Activated T-helper 1 cell treated with Interleukin-2 at 50 U/mL for 16 hours (primary cell): ENCODE results near the gene ALG3.
A peak's percentile ranks its signal among the peaks of the same experiment; 100 is the strongest.

Experiments used
- DNase-seq: peaks from one replicate; pipeline ENCODE4 v3.0.0-alpha.2; 2020; ENCODE audit warnings: low read depth

ALG3 gene

DNA sequence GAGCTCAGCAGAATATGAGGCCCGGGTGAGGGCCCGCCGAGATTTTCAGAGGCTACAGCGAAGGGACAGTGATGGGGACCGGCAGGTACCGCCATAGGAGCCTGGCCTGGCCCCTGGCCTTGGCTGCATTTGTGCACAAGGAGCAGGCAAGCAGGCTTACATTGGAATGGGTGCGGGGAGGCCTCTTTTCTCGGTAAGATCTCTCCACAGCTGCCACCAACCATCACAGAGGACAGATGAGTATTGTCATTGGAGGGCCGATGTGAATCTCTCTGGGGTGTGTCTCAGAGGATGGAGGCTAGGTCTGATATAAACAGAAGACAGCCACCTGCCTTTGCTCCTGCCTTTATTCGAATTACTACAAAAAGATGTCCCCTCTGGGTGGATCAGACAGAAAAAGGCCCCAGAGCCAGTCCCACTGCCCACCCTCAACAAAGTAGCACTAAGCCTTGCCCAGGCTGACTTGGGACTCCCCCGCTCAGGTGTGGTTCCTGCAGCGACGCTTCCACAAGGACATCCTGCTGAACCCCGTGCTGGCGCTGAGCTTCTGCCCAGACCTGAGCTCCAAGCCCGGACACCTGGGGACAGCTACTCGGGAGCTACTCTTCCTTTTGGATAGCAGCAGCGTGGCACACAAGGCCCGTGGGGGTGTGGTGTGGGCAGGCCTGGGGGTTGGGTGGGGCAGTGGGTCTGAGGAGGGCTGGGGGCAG, 13.9 kb downstream of the ALG3 start:
- no peak for DNase-seq

DNA sequence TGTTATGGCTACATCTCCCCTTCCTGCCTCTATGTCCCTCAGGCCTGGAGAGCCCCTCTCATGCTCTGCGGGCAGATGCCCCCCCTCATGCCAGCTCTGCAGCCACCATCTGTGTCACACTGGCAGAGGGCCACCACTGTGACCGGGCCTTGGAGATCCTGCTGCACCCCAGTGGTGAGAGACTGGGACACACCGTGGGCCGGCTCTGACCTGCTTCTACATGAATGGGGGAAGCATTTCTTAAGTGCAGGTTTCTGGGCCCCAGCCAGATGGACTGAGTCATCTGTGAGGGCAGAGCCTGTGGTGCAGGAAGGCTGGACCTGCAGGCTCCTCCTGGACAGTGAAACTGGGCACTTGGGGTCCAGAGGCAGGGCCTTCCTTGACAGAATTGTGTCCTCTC, 14.5 kb downstream of the ALG3 start:
- DNase-seq, result no peak

DNA sequence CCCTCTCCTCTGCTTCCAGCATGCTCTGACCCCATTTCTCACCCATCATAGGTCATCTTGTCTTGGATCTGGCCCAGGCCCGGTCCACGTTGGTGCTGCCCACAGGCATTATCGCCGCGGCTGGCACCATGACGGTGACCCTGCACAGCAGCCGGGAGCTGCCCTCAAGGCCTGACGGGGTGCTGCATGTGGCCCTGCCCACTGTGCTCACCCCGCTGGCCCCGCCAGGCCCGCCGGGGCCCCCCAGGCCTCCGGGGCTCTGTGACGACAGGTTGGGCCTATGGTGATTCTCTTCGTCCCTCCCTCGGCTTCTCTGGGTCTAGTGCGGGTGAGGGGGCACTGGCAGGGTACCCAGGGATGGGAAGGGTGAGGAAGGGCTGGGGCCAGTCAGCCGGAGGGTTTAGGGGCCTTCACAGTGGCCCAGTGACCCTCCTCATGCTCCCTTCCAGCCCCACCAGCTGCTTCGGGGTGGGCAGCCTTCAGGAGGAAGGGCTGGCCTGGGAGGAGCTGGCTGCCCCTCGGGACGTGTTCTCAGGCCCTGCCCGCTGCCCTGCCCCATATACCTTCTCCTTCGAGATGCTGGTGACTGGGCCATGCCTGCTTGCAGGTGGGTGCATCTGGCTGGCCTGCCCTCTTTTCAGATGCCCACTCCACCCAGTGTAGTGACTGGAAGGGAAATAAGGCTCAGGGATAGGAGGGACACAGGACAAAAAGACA, 15.5 kb downstream of the ALG3 start:
- no peak for DNase-seq

DNA sequence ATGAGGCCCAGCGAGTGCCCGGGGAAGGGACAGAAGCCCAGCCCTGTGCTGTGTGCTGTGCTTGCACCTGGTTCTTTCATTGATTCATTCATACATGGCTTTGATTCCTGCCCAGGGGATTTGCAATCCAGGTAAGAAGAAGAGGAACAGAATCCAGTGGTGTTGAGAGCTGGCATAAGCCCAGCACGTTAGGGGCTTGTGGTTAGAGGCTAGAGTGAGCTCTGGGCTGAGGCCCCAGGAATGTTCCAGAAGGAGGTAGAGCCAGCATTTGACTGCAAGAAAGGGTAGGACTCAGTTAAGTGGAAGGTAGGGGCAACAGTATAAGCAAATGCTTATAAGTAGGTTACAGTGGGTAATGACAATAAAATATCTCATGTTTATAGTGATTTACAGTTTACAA, 17.1 kb downstream of the ALG3 start:
- no peak for DNase-seq

DNA sequence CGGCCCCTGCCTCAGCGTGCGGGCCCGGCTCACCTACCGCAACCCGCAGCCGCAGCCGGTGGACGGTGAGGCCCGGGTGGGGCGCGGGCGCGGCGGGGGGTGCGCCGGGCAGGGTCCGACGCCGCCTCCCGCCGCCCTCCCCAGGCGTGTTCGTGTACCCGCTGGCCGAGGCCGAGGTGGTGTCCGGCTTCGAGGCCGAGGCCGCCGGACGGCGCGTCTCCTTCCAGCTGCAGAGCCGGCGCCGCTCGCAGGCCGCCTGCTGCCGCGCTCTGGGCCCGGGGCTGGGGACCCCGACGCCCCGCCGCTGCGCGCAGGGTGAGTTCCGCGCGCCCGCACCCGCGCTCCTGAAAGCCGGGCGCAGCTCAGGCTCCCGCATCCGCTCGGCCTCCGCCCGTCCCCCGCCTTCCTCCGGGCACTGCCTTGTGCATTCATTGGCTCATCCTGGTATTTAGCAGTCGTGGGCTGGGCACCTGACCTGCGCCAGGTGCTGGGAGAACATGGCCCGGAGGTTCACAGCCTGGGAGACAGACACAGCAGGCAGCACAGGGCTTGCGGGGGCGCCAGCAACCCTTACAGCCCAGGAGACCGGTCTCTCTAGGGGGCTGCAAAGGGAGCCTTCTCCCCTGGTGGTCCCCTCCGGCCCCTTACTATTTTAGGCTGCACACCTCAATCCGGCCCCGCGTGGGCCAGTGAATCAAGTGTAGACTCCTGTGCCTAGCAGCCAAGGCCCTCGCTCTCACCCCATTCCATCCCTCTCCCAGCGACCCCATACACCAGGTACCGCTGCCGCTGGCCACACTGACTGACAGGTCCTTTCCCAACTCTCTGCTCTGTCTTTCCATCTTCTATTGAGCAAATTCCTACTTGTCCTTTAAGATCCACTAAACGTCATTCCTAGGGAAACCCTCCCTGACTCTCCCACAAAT, 17.9 kb downstream of the ALG3 start:
- DNase-seq, result no peak

DNA sequence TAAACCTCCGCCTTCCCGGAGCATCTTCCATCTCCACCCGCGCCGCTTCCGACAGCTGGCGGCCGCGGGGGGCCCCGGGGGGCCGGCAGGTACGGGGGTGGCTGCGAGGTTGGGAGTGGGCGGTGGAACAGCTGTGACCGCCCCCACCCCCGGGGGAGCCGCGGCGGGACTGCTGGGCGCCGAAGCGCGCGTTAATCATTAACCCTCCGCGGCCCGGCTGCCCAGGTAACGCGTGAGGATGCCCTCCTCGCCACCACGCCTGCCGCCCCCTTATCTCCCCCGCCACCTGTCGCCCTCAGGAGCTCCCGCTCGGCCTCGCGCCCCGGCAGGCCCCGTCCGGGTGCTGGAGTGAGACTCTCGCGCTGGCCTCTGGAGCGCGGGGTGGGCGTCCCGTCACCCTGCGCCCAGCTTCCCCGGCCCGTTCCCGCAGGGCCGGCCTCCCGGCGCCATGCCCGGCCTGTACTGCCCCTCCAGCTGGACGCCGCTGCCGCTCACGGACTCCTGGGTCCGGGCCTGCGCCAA, 18.6 kb downstream of the ALG3 start:
- no peak for DNase-seq

DNA sequence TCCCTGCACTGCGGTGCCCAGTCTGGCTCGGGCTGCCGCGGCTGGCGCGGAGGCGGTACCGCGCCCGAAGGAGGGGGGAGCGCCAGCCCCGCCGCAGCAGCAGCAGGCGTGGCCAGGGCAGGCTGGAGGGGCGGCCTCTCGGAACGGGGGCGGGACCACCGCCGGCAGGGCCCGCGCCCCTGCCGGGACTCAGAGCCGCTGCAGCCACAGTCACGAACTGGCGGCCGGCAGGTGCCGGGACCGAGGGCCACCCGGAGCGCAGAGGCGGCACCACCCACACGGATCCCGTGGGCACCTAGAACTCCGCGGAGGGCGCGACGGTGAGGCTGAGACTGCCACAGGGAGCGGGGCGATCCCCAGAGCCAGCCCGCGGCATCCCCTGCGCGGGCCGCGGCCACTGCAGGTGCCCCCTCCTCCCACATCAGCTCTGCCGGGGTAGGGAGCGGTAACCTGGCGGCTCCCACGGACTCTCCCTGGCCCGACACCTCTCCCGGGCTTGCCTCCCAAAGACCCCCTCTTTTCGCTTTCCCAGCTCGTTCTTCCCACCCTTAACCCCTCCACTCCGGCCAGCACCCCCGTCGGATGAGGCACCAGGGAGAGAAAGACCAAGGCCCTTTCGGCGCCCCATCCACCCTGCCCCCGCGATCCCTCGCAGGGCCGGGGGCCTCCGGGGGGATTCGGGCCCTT, 19.2 kb downstream of the ALG3 start, which contains the start of gene VWA5B2:
TSS of gene VWA5B2 (plus strand) at position 192 of the 687 bp plus-strand sequence. CDS start 944 bp downstream, outside the sequence.
- peak; percentile 66 for DNase-seq

DNA sequence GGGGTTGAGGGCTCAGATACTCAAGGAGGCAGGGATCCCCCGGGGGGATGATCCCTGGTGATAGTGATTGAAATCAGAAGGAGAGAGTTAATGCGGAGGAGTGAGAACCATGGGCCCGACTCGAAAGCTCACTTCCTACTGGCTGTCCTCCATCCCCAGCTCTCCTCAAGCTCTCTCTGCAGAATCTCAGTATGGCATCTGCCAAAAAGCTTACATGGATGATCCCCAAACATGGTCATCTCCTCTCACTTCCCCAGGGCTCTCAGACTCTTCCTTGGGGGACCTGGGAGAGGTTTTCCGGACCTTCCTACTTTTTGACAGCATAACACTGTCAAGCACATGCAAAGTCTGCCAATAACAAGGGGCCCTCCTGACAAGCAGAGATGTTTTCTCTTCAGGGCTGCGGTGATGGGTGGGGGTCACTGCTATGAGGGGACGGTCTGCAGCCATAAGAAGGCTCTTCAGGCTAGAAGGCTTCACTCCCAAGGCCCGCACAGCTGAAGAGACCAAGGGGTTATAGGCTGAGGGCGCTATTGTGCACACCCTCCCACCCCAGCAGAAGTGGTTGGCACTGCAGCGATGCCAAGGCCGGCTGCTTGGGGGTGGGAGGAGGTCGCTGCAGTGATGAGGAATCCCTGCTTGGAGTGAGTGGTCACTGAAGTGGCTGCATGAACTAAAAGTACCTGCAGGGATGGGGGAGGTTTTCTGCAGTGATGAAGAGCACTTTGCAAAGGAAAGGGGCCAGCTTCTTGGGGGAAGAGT, 20.2 kb downstream of the ALG3 start:
- no peak for DNase-seq

DNA sequence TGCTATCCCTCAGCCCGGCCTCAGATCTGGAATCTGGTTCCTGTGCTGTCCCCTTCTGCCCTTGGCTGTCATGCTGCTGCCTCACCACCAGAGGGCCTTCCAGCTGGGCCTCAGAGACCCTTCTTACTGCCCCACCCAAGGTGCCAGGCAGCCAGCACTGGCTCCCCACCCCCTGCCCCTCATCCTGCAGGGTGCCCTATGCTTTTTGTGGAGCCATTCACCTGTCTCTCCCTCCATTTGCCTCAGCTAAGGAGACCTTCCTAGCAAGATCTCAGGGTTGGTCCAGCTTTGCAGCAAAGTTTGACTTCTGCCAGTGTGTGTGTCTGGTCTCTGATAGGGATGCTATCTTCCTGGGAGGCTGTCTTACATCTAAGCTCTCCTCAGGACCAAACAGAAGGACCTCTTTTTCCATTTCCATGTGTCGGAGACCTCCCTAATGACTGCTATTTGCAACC, 21.3 kb downstream of the ALG3 start:
- peak; percentile 33 for DNase-seq

DNA sequence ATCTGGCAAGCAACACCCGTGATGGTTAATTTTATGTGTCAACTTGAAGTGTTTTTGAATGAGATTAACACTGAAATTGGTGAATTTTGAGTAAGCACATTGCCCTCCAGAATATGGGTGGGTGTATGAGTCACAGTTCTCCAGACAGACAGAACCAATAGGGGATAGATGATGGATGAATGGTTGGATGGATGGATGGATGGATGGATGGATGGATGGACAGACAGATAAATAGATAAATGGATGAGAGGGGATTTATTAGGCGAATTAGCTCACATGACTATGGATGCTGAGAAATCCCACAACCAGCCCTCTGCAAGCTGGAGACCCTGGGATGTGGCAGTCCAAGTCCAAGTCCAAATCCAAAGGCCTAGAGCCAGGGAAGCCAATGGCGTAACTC, 24.8 kb downstream of the ALG3 start:
- DNase-seq, result no peak

DNA sequence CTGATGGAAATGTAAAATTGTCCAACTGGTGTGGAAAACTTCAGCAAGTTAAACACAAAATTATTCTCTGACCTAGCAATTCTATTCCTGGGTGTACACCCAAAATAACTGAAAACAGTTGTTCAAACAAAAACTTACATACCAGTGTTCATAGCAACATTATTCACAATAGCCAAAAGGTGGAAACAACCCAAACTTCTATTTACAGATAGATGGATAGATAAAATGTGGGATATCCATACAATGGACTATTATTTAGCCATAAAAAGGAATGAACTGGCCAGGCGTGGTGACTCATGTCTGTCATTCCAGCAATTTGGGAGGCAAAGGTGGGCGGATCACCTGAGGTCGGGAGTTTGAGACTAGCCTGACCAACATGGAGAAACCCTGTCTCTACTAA, 26.2 kb downstream of the ALG3 start:
- DNase-seq, result no peak

DNA sequence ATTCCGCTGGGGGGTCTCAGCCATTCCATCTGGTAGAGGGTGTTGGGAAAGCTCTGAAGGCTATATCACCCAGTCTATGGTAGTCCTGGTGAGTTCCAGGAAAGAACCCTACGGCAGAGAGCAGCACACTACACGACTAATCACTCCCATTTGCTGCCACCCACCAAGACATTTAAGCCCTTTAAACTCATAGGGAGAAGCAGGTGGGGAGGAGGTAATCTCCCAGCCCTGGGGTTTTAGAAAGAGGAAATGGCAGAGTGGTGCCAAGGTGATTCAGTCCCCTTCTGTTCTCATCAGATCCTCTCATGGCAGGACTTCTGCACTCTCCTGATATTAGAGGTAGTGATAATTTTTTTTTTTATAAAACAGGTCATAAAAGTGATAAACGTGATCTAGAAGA, 29.9 kb downstream of the ALG3 start:
- no peak for DNase-seq

DNA sequence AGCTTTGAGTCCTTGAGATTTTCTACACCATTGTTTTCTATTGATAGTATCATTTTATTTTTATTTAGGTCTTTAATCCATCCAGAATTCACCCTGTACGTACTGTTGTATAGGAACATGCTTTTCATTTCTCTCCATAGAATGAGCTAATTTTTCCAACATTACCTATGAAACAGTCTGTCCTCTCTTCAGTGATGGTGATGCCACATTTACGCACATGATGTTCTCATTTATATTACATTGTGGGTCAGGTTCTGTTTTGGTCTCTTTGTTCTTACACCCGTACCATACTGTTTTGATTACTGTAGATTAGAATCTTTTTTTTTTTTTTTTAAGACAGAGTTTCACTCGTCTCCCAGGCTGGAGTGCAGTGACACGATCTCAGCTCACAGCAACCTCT, 37.0 kb downstream of the ALG3 start:
- no peak for DNase-seq

DNA sequence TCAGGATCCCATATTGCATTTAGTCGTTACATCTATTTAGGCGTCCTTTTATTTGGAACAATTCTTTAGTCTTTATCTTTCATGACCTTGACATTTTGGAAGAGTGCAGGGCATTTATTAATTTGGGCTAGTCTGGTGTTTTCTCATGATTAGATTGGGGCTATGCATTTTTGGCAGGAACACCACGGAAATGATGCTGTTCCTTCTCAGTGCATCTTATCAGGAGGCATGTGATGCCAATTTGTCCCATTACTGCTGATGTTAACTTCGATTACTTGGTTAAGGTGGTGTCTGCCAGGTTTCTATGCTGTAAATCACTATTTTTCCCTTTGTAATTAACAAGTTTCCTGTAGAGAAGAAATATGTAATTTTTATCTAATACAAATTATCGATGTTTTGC, 37.5 kb downstream of the ALG3 start:
- no peak for DNase-seq

DNA sequence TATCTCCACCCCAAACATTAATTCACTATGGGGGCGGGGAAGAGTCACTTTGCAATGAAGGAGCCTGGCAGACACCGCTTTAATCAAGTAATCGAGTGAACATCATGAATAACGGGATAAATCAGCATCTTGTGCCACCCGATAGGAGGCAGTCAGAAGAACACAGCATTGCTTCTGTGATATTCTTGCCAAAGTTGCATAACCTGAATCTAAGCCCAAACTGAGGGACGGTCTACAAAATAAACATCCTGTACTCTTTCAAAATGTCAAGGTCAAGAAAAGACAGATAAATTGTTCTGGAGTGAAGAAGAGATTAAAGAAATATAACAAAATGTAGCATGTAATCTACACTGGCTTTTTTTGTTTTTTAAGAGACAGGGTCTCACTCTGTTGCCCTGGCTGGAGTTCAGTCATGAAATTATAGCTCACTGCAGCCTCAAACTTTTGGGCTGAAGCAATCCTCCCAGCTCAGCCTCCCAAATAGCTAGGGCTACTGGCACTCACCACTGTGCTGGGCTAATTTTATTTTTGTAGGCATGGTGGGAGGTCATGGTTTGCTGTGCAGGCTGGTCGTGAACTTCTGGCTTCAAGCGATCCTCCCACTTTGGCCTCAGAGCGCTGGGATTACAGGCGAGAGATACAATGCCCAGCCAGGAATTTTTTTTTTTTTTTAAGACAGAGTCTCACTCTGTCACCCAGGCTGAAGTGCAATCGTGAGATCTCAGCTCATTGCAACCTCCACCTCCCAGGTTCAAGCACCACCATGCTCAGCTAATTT, 39.4 kb downstream of the ALG3 start:
- DNase-seq, result no peak

DNA sequence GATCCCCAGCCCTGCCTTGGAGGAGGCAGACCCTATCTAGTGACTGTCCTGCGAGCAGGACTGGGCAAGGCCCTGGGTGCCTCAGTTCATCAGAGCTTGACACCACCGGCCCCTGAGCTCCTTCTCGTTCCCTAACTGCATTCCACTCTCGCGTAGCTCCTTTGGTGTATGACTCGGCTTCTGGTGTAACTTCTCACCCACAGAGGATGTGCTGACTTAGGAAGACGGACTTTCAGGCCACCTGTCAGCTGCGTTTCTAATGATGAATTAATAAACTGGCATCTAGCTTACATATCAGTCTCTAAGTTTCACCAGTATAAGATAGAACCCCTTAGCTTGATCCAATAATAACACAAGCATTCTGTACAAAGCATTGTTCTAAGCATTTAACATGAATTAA, 45.2 kb downstream of the ALG3 start:
- DNase-seq, result no peak

DNA sequence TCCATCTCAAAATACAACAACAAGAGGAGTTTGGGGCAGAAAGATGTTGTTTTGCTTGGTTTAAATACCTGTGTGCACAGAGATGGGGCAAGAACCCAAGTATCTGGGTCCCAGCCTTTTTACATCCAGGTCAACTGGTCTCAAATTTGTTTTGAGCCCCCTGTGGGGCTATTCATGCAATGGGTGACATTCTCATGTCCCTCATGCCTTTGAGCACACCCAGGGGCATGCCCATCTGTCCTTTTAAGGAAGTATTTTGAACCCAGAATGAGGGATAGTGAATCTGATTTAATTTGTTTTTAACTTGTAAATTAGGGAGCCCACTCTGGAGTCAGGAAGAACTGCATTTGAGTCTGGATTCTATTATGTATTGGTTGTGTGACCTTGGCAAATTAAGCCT, 47.9 kb downstream of the ALG3 start:
- DNase-seq, result no peak

DNA sequence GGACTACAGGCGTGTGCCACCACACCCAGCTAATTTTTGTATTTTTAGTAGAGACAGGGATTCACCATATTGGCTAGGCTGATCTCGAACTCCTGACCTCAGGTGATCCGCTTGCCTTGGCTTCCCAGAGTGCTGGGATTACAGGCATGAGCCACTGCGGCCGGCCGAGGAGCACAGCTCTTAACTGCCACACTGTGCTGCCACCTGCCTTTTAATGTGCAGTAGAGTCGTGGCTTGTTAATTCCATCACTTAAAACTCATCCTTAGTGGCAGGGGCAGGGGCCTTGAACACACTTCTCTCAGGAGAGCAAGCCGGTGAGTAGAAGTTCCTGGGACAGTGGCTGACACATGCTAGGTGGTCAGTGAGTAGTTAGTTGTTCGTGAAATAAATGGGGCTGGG, 50.3 kb downstream of the ALG3 start:
- no peak for DNase-seq

DNA sequence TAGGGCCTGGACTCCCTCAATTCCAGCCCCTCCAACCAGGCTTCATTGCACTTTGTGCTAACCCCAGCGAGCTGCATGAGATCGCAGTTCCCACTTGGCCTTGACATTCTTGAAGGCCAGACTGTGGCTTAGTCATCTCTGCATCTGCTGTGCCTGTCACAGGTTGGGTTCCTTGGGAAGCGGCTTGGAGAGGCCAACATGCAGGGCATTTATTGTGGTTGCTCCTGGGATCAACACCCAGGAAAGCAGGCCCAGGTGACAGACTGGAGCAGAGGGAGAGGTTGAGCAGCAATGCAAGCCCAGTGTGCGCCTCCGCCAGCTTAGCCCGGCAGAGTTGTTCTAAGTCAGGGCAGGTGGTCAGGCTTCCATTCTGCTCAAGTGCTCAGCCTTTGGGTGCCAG, 52.2 kb downstream of the ALG3 start:
- DNase-seq, result no peak

DNA sequence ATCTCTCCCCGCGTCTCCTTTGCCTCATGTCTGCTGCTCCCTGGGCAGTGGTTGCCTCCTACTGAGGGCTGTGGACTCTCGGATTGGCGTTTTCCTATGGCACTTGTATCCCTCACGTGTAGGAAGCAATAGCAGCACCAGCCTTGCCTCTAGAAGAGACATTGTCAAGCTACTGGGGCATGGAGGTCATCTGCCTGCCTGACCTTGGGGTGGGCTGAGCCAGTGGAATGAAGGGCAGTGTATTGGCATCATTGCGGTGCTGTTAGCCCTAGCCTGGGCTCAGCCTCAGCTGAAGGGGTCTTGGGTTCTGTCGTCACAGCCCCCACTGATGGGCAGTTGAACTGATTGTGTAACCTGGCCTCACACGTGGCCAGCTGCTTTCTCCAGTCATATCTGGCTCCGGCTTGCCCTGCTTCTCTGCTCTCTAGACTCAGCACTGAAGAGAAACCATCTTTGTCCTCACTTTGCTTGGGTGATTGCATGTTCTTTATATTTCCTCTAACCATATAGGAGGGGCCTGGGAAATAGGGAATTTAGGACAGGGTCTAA, 54.7 kb downstream of the ALG3 start:
- DNase-seq, result no peak
